ENCODE data around the gene INPP4B.
"Not testable (repeated sequence)": the region's sequence is repeated elsewhere in the genome, so short reads cannot be mapped to it uniquely, and the experiment has no call there.

INPP4B gene

DNA sequence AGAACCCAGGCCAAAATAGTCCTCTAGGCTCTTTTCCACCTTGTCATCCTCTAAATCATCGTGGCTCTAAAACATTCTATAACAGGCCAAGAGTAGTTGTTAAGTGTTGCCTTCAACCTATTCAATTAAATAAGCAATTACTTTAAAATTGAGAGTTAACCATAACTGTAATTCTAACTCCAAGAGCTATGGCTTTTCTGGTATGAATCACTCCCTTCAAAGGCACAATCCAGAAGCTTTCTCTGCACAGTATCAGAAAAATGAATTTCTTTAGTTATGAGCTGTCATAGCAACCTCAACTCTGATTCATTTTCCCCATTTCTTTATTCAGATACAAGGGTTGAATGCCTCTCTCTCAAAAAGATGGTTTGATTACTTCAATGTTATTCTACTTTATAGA, 21.7 kb downstream of the INPP4B start:
- DNase-seq (ENCODE audit: low spot score), result no peak

DNA sequence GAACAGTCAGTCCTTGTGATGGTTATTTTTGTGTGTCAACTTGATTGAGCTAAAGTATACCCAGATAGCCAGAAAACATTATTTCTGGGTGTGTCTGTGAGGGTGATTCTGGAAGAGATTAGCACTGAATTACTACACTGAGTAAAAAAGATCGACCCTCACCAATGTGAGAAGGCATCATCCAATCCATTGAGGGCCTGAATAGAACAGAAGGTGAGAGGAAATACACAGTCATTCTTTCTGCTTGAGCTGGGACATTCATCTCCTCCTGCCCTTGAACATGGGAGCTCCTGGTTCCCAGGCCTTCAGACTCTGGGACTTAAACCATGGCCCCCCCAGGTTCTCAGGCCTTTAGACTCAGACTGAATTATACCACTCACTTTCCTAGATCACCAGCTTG, 22.3 kb downstream of the INPP4B start:
- no peak for DNase-seq (ENCODE audit: low spot score)

DNA sequence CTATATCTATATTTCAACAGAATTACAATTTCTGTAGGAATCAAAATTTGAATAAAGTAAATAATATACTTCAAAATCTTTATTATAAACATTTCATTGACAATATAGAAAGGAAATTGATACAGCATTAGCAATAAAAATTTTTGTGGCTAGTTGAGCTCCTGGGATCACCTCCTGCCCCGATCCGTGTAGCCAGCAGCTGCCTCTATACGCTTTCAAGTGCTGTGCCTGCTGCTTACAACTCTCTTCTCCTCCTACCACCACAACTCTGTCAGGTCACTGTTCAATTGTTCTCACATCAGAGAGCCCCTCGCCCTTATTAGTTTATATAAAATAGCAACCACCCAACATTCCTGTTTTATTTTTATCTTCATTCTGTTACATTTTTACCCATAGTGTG, 27.6 kb downstream of the INPP4B start:
- DNase-seq (ENCODE audit: low spot score), result no peak

DNA sequence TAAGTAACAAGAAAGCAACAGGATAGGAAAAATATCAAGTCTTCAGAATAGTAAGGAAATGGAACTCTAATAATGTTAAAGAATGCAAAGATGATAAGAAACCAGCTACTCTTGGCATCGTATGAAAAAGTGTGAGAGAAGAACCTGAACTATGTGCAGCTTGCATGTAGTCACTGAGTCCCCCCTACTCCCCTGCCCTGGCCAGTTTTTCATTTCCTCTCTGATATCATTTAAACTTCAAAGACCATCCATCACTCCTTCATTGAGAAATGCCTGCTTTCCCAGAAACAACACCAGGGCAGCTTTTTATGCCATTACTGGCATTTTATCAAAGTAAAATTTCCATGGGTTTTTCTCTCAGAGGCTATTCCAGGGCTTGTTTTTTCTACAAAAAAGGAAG, 28.1 kb downstream of the INPP4B start:
- no peak for DNase-seq (ENCODE audit: low spot score)

DNA sequence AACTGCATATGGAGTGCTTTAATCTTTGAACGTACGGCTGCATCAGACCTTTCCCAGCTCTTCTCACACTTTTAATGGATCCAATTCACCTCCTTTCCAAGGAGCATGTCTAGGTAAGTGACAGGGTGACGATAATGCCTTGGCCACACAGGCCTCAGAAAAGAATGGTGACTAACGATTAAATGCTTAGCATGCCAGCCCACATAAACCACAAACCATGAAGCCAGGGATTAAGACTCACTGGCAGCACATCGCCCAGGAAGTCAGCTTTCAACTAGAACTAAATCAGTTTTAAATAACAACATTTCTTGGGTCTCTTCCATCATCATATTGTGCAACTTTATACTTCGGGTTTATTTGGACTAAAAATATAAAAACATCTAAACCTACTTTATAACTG, 28.7 kb downstream of the INPP4B start:
- DNase-seq (ENCODE audit: low spot score), result no peak

DNA sequence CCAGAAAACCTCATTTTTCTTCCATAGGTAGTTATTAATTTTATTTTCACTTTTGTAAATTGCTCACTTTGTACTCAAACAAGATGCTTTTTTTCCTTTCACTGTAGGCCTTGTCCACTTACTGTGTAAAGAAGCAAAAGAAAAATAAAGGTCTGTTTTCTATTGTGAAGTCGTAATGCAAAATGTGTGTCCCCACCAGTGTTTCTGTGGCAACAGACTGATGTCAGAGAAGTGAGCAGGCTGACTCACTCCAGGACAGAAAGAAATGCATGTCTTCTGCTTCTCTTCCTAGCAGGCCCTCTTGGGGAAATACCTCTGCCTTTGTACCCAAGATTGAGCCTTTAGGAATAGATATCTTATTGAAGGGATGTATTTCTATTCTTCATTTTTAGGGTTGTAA, 30.3 kb downstream of the INPP4B start:
- no peak for DNase-seq (ENCODE audit: low spot score)

DNA sequence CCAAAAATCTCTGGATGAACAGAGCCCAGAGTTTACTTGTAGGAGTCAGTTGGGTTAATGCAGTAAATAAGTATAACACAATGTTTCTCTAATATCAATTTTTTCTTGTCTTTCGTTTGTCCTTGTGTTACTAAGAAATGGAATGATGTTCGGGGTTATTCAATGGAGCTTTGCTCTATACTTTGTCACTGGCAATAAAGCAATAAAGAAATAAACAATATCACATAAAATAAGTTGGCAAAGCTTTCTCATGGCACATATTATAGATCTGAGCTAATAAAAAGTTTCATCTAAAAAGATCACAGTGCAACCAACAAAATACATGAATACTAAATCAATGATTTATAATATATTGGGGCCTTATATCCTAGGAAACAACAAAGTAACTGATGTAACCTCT, 32.7 kb downstream of the INPP4B start:
- DNase-seq (ENCODE audit: low spot score), result no peak

DNA sequence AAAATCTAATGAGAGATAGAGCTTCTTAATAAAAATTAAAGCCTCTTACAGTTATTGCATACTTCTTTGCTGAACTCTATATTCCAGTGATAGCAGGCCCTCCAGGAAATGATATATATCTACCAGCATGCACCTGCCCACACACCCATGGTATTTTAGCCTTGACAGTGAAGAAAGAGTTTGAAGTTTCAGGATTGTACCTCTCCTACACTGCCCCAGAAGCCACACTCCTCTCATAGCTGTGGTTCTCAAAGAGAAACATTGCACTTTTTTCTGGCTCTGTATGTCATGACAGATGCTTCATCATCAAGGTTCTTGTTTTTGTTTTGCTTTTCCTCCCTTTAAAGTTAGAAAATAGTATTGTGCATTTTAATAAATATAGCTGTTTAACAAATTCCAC, 34.0 kb downstream of the INPP4B start:
- no peak for DNase-seq (ENCODE audit: low spot score)

DNA sequence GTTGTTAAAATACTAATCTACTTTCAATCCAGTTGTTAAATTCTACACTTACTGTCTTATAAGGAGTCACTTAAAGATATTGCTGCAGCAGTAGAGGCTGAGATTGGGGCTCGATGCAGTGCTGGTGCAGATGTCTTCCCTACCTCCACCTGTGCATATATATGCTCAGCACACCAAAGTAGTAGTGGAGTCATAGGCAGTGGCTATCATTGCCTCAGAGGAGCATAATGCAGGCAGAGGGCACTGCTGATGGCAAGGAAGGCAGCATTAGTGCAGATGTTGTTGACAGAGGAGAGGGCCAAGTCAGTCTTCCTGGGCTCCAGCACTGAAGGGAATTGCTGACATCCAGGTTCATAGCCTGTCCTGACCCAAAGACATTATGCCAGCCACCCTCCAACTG, 35.1 kb downstream of the INPP4B start:
- no peak for DNase-seq (ENCODE audit: low spot score)

DNA sequence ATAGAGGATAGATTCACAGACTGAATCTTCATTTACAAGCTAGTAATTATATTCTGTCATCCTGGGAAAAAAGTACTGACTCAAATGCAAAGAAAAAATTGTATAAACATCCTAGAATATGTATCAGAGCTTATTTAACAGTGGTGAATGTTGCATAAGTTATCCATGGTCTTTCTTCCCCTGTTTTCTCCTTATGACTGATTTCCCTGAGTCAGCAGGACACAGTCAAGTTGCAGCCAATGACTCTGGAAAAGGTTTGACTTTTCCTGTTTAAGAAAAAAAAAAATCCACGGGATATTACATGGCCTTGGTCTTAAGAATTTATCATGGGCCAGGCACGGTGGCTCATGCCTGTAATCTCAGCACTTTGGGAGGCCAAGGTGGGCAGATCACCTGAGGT, 36.5 kb downstream of the INPP4B start:
- DNase-seq (ENCODE audit: low spot score), result no peak

DNA sequence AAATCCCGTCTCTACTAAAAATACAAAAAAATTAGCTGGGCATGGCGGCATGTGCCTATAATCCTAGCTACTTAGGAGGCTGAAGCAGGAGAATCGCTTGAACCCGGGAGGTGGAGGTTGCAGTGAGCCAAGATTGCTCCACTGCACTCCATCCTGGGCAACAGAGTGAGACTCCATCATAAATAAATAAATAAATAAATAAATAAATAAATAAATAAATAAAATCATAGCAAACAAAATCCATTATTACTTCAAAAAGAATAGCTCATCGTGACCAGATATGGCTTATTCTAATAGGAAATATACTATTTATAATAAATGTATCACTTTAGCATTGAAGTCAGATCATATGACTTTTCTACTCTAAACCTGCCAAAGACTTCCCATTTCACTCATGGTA, 42.2 kb downstream of the INPP4B start:
- DNase-seq (ENCODE audit: low spot score), result not testable (repeated sequence)

DNA sequence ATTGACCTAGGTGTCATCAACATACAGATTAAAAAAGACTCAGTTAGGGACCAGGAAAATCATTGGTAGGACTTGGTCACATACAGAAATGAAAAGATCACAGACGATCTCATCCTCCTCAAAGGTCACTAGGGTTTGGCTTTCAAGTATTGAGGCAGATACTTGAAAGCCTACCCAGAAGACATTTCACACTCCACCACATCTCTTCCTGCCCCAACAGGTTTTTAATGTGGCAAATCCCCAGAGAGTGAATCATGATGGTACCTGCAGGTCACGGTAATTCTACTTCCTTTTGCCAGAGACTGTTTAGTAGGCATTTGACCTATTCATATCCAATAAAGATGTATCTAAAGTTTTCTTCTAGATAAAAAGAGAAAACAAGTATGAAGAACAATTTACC, 44.1 kb downstream of the INPP4B start:
- DNase-seq (ENCODE audit: low spot score), result no peak

DNA sequence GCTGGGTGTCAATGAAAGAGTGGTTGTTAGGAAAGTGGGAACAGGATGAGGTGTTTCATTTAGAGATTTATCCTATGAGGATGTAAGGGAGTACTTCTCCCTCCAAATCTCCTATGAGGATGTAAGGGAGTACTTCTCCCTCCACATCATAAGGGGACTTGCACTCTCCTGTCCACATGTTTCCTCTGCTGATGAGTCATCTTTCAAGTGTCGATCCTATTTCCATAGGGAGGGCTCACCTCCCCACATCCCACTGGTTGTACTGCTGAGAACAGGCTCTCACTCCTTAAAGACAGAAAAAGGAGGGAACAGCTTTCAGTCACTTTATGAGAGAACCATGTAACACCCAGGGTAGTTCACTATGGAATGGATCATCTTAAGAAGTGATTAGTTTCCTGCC, 65.0 kb downstream of the INPP4B start:
- no peak for DNase-seq (ENCODE audit: low spot score)

DNA sequence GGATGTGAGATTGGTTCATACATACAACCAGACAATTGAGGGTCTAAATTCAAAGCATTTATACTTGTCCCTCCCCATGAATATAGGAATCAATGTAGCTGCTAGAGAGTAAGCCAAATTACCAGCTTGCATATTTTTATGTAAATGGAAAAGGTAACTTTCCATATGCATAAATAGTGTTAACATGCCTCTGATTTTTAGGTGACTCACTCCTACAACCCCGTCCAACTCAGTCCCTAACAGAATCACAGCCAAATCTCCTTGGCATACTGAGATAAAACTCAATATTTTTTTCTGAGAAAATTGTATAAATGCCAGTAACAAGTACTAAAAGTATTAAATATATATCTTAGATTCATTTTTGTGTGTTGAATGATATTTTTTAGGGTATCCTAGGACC, 67.2 kb downstream of the INPP4B start:
- DNase-seq (ENCODE audit: low spot score), result no peak

DNA sequence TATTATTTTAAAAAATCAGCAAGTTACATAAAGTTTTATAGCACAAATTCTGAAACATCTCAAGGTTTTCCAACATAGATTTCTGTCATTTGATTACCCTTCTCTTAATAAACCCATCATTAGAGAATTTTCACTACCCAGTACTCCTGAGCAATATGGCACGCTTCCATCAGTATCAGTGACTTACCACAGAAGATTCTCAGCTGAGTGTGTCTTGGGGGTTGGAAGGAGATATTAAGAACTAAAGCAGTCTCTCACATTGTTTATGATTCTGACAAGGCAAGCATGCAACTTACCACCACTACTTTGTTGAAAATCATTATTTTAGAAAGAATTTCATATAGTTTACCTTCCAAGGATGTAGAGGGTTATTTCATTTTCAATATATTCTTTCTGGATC, 67.7 kb downstream of the INPP4B start:
- no peak for DNase-seq (ENCODE audit: low spot score)

DNA sequence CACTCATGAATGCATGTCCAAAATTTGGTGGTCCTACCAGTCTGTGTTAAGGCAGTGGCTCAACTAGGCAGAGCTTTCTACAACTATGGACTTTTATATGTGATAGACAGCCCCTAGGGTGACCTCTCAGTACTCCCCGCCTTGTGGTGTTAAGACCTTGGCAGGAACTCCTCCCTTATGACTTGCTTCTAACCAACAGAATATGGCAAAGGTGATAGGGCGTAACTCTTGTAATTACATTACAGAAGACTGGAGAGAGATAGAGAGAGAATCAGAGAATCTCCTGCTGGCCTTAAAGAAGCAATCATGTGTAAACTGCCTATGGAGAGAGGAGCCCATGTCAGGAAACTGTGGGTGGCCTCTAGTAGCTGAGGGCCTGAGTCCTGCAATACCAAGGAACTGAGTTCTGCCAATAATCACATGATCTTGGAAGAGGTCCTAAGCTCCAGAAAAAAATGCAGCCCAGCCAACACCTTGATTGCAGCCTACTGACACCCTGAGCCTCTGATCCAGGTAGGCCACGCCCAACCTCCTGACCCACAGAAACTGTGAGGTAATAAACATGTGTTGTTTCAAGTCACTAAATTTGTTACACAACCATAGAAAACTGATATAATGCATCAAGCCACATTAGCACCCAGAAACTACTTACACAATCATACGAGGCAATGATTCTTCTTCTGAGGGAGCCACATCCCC, 68.9 kb downstream of the INPP4B start:
- DNase-seq (ENCODE audit: low spot score), result no peak

DNA sequence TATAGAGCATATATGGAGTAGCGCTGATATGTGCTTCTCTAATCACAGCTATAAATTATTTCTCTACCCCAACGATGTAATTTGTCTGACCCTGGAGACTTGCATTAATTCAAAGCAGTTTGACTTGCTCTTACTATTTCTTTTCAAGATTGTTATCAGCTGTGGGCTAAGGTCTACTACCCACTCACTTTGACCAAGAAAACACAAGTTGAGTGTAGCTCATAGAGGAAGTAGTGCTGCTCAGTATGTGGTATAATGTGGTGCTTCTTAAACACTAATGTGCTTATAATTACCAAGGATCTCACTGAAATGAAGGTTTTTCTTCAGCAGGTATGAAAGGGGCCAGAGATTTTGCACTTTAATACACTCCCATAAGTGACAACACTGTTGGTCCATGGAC, 70.1 kb downstream of the INPP4B start:
- DNase-seq (ENCODE audit: low spot score), result no peak

DNA sequence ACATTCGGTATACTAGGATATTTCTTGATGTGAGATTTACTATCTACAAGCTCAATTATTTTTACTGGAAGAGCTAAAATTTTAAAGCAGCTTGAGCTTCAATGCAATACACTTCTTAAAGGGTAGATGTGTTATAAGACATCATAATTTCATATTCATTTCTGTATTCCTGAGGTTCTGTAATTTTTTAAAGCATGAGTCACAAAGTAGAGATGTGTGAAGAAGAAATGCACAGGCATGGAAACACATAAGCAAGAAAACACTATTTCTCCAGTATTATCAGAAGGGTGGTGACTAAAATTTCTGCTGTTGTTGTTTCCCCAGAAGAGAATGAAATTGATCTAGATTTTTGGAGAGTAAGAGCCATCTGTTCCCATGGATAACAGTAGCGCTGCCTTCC, 72.6 kb downstream of the INPP4B start:
- DNase-seq (ENCODE audit: low spot score), result no peak

DNA sequence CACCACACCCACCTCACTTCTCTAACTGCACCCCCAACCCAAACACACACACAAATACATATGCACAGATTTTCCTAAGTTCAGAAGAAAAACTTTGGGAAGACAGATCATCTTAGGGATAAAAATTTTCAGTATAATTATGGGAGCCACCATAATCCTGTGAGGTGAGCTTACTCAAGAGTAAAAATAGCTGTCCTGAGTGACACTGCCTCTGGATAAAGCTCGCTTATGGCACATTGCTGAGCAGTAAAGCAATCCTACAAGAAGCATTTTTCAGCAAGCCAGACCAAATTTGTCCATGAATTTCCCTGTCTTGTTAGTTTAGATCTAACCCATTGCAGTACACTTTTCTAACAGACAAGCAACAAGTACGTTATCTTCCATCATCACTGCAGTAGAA, 83.8 kb downstream of the INPP4B start:
- no peak for DNase-seq (ENCODE audit: low spot score)

DNA sequence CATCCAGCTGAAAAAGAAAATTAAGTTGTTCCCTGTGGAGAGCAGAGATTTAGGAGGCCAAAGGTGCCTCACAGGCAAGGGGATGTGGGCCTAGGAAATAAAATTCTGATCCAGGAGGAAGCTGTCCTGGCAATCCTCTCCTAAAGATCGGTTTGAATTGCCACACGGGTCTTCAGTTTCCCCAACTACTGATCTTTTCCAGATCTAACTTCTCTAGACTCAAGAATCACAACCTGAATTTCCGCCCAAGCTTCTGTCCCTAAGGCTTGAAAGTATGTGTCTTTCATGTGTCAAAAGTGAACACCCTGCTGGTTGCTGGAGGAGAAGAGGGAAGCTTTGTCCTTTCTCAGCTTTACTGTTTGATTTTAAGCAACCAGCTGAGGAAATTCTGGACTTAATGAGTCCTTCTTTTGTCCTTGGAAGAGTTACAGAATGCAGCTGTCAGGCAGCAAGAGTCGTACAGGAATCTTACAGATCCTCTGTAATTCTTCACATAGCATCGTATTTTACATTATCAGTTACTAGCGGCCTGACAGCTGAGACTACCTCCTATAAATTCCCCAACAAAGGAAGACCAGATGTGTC, 93.8 kb downstream of the INPP4B start:
- no peak for DNase-seq (ENCODE audit: low spot score)

DNA sequence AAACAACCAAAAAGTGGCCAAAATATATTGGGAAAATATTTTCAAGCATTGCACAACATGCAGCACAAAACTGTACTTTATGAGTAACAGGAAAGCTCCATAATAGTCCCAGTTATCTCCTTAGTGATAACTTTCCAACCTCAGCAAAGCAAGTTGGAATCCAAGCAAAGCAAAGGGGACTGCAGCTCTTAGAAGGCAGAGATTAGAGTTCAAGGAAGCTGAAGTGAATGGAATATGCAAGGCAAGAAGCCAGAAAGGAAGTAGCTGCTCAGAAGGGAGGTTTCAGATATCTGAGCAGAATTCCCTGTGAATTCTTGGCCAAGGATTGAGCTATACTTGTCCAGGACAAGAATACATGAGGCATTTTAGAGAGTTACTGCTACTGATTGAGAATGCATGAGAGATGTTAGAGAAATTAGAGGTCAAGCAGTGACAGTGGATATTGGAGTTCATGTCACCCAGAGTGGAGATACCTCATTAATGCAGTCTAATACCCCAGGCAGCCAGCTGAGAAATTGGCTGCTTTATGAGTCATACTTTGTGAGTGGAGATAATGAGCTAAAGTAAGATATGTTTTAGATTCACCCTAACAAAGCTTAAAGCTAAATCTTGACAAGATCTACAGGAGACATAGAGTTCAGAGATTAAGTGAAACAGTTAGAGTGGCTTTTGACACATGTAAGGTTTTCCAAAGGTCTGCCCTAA, 102.8 kb downstream of the INPP4B start:
- DNase-seq (ENCODE audit: low spot score), result no peak

DNA sequence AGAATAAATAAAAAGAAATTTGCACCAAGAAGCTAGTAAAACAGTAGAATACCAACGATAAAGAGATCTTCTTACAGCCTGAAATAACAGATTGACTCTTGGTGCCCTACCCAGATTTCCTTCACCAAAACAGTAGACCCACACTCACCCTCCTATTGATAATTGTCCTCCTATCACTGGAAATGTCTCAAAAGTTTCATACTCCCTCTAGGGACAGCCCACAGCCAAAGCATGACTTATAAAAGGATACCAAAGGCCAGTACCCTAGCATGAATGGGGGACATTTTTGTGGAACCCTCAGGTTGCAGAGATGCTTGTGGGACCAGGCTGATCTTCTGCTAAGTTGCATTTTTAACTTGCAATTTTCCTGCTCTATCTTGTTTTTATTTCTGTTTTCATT, 104.1 kb downstream of the INPP4B start:
- no peak for DNase-seq (ENCODE audit: low spot score)

DNA sequence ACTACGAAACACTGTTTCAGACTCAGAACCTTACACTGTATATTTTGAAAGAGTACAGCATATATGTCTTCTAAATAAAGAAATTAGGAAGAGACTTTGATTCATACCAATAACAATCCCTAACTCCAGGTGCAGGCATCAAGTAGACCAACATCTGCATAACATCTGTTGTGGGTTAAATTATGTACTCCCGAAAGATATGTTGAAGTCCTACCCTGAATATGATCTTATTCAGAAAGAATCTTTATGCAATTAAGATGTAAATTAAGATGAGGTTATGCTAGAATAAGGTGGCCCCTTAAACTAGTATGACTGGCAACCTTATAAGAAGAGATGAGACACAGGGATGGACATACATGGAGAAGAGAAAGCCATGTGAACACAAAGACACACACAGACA, 117.9 kb downstream of the INPP4B start:
- no peak for DNase-seq (ENCODE audit: low spot score)

DNA sequence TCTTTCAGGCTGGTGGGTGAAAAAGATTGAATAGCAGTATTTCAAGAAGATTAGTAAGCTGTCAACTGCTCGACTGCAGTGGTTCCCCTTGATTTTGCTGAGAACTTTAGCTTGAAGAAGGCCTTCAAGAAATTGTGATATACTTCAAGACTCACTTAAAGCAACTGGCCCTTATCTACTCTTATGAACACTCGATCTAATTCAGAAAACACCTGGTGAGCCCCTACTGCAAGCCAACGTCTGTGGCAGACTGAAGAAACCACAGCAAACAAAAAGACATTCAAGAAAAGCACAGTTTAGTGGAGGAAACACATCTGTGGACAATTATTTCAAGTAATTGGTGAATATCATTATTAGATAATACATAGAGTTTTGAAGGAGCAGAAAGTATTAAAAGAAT, 119.0 kb downstream of the INPP4B start:
- DNase-seq (ENCODE audit: low spot score), result no peak

All from kidney capillary endothelial cell (primary cell).